GM12865 (cell line): ENCODE results near the gene NXPH4.

Source experiments
- DNase-seq: peaks from one replicate; pipeline ENCODE4 v3.0.0; 2010; ENCODE audit warnings: low read depth
- H3K4me3 ChIP-seq: 2 replicates; pipeline ENCODE4 v1.5.1; 2011; ENCODE audit warnings: mild to moderate bottlenecking, low read depth, low read length, control low read depth
- TF ChIP-seq, protein P1 (sequence below): IDR thresholded peaks from 2 replicates; pipeline ENCODE4 v1.5.1; 2011; ENCODE audit warnings: low read length, control low read depth, low read depth, inconsistent platforms; ENCODE audit not compliant: insufficient read depth; ENCODE audit errors: missing control alignments

The NXPH4 gene

DNA sequence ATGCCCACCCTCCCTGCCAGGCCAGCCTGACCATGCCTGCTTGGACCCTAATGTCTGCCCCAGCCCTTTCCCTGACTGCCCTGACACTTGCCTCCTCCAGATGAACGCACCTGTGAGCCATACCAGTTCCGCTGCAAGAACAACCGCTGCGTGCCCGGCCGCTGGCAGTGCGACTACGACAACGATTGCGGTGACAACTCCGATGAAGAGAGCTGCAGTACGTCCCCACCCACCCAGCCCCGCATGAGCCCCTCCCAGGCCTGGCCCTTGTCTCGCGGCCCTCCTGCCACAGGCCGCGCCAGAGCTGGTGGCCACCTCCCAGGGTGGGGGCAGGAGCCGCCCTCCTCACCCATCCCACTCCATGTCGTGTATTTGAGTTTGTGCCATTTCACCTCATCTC is 14.3 kb upstream of the NXPH4 start:
- DNase-seq, result no peak
- TF ChIP-seq, protein P1, sequence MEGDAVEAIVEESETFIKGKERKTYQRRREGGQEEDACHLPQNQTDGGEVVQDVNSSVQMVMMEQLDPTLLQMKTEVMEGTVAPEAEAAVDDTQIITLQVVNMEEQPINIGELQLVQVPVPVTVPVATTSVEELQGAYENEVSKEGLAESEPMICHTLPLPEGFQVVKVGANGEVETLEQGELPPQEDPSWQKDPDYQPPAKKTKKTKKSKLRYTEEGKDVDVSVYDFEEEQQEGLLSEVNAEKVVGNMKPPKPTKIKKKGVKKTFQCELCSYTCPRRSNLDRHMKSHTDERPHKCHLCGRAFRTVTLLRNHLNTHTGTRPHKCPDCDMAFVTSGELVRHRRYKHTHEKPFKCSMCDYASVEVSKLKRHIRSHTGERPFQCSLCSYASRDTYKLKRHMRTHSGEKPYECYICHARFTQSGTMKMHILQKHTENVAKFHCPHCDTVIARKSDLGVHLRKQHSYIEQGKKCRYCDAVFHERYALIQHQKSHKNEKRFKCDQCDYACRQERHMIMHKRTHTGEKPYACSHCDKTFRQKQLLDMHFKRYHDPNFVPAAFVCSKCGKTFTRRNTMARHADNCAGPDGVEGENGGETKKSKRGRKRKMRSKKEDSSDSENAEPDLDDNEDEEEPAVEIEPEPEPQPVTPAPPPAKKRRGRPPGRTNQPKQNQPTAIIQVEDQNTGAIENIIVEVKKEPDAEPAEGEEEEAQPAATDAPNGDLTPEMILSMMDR, result no peak
- no peak overlapping the region for H3K4me3 ChIP-seq

DNA sequence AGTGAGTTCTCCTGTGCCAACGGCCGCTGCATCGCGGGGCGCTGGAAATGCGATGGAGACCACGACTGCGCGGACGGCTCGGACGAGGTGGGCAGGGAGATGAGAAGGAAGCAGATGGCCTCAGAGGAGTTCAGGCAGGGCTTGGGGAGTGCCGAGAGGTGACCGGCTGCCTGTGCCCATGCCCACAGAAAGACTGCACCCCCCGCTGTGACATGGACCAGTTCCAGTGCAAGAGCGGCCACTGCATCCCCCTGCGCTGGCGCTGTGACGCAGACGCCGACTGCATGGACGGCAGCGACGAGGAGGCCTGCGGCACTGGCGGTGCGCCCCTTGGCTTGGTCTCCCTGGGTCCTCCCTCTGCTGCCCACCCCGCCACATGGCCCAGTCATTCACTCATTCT is 13.4 kb upstream of the NXPH4 start:
- TF ChIP-seq, protein P1, result no peak
- no peak for DNase-seq
- no peak overlapping the region for H3K4me3 ChIP-seq

DNA sequence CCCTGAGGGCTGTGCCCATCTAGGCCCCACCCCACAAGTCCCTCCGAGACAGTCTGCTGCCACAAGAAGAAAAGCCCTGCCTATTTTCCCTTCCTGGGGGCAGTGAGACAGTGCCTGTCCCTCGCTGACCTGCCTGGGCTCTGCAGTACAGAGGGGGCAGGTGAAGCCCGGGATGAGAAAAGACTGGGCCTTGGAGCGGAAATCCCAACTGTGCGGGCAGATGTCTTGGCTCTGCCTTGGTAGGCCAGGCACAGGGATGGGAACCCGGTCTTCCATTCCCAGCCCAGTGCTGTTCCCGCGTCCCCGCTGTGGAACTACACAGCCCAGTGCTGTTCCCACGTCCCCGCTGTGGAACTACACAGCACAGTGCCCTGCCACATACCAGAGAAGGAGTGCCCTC is 12.8 kb upstream of the NXPH4 start:
- DNase-seq, result no peak
- H3K4me3 ChIP-seq, result no peak overlapping the region
- TF ChIP-seq, protein P1, result no peak

DNA sequence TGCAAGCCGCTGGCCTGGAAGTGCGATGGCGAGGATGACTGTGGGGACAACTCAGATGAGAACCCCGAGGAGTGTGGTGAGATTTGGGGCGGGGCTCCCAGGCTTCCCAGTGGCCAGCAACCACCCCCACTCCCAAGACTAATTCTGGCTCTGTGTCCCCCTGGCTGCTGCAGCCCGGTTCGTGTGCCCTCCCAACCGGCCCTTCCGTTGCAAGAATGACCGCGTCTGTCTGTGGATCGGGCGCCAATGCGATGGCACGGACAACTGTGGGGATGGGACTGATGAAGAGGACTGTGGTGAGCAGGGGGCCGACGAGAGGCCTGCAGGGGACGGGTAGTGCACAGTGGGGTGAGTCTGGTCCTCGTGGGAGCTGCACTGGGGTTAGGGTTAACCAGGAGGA is 12.1 kb upstream of the NXPH4 start:
- TF ChIP-seq, protein P1, result no peak
- no peak overlapping the region for H3K4me3 ChIP-seq
- DNase-seq, result no peak

DNA sequence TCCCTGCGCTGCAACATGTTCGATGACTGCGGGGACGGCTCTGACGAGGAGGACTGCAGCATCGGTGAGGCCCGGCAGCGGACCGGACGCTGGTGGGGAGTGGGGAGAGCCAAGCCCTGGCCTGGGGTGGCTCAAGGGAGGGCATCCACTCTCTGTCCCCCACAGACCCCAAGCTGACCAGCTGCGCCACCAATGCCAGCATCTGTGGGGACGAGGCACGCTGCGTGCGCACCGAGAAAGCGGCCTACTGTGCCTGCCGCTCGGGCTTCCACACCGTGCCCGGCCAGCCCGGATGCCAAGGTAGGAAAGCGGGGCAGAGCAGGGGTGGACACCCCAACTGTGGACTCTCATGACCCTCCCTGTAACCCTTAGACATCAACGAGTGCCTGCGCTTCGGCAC is 11.4 kb upstream of the NXPH4 start:
- no peak overlapping the region for H3K4me3 ChIP-seq
- no peak for DNase-seq
- TF ChIP-seq, protein P1, result no peak

DNA sequence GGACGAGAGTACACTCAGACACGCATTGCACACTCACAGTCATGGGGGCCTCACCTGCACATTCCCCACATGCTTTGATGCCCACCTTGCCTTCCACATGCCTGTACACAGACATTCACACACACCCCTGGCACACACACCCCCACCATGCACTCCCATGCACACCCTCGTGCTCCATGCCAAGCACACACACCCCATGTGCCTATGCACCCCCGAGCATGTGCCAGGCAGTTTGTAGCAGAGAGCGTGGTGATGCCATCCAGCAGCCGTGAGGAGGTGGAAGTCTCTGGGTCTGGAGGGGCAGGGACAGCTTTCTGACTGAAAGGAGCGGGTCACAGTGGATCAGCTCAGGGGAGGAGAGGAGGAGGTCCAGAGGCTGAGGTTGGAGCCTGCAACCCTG is 10.7 kb upstream of the NXPH4 start:
- H3K4me3 ChIP-seq, result no peak overlapping the region
- no peak for DNase-seq
- TF ChIP-seq, protein P1, result no peak

DNA sequence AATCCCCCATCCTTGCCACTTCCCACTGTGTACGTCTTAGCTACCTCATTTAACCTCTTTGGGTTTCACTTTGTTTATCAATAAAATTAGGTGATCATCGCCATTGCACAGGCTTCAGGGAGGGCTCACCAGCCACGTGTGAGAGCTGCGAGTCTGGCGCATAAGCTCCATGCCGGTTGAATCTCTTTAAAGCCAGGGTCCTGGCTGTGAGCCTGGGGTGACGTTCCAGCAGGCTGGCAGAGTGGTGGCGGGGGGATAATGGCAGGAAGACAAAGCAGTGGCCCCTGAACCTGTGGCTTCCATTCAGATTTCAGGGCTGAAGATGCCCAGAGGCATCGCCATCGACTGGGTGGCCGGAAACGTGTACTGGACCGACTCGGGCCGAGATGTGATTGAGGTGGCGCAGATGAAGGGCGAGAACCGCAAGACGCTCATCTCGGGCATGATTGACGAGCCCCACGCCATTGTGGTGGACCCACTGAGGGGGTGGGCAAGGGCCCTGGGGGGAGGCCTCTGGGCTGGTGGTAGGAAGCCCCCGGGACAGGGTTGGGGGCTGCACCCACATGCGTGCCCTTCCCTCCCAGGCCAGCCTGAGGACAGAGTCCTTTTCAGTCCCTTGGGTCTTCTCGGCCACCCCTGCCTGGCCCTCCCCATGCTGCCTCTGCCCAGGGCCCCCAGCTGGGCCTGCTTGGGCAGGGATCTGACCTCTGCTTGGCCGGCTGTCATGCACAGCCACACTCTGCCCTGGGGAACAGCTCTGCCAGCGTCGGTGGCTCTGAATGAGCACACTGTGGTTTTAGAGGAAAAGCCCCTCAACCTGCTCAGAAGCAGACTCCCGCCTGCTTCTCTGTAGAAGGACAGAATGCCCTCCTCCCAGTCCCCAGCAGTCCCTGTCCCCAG is 8.6 kb upstream of the NXPH4 start:
- TF ChIP-seq, protein P1, result no peak
- no peak for DNase-seq

More for the DNA sequence above, 8.6 kb upstream of the NXPH4 start:
- no peak overlapping the region for H3K4me3 ChIP-seq
